Kidney capillary endothelial cell (primary cell): Measurements from ENCODE around the gene ZC3HAV1L.
A peak's percentile ranks its signal among the peaks of the same experiment; 100 is the strongest.
"Not testable (repeated sequence)": the region's sequence is repeated elsewhere in the genome, so short reads cannot be mapped to it uniquely, and the experiment has no call there.

Experiments used
- DNase-seq: peaks from one replicate; pipeline ENCODE4 v3.0.0-alpha.2; 2018; ENCODE audit warnings: low spot score

Gene ZC3HAV1L, protein sequence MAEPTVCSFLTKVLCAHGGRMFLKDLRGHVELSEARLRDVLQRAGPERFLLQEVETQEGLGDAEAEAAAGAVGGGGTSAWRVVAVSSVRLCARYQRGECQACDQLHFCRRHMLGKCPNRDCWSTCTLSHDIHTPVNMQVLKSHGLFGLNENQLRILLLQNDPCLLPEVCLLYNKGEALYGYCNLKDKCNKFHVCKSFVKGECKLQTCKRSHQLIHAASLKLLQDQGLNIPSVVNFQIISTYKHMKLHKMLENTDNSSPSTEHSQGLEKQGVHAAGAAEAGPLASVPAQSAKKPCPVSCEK

DNA sequence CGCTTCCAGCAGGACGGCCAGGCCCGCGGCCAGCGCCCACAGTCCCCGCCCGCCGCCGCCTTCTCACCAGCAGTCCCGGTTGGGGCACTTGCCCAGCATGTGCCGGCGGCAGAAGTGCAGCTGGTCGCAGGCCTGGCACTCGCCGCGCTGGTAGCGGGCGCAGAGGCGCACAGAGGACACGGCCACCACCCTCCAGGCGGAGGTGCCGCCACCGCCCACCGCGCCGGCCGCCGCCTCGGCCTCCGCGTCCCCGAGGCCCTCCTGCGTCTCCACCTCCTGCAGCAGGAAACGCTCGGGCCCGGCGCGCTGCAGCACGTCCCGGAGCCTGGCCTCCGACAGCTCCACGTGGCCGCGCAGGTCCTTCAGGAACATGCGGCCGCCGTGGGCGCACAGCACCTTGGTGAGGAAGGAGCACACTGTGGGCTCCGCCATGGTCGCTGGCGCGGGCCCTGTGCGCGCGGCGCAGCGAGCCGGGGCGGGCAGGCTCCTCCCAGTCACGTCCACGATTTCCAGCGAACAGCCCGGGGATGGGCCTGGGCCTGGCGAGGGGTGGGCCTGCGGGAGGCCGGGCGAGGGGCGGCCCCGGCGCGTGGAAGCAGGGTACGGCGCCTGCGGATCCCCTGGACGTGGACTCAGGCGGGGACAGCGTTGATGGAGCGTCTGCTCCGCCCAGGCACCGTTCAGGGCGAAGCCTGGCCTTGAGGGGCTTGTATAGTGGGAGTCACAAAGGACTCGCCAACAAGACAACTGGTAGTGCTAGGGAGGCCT is at the start of gene ZC3HAV1L:
Gene ZC3HAV1L, minus strand, starts transcription at position 457 of the 768 bp plus-strand sequence. Its CDS starts 25 bp downstream, at position 432.
- peak; percentile 33 for DNase-seq

DNA sequence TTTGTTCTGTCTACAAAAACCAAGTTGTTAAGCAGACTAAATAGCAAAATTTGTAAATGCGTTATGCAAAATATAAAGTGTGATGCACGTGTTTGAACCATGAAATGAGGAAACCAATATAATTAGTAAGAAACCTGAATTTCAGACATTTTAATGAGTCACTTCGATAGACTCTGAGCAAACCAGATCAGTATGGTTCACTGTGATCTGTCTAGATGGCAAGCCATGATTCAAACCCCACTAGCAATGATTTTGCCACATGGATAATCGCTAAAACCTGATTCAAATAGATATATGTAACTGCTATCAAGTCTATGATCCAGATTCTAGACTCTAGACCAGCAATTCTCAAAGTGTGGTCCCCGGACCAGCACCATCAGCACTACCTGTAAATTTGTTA is 48.9 kb upstream of the ZC3HAV1L start:
- no peak for DNase-seq

DNA sequence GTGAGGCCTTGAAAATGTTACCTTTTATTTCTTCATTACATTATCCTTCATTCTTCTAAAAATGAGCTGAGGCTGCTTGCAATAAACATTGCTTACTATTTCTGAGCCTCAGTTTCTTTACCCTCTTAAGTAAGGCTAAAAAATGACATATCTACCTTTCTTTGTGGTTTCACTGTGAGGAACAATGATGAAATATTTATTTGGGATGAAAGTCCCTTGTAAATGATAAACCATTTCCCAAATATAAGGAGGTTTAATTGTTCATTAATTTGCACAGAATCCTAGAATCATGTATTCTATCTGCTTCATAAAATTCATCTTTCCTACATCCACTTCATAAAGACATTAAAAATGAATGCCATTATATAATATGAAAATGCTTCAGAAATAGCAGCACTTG is 45.7 kb upstream of the ZC3HAV1L start:
- DNase-seq: no peak

DNA sequence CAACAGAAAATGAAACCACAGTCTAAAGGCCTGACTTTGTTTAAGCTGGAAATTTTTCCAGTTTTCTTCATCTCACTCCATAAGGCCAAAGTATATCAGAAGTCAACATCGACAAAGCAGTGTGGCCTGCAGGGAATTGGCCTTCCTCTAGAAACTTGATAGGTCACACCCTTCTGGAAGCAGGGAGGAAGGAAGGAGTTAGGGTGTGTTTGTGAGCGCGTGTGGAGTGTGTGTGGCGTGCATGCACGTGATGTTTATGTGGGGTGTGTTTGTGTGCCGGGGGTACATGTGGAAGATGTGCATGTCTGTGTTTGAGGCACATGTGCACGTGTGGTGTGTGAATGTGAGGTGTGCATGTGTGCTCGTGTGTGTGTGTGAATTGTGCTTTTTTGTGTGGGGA is 45.1 kb upstream of the ZC3HAV1L start:
- no peak for DNase-seq

DNA sequence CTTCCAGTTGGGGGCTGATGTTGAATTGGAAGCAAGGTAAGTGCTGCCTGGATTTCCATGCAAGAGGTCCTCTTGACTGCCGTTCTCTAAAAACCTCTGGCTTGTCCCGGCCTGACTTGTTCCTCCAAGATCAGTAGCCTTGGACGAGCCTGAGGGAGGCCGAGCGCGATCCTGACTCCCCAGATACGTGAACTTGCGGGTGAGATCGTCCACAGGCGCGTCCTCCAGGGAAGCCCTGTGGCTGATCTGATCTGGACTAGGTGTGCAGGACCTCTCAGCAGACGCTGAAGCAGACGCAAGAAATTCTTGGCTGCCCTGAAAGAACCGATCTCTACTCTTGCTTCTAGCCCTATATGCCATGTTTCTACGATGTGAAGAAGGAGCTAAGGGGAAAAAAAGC is 44.0 kb upstream of the ZC3HAV1L start:
- no peak for DNase-seq

DNA sequence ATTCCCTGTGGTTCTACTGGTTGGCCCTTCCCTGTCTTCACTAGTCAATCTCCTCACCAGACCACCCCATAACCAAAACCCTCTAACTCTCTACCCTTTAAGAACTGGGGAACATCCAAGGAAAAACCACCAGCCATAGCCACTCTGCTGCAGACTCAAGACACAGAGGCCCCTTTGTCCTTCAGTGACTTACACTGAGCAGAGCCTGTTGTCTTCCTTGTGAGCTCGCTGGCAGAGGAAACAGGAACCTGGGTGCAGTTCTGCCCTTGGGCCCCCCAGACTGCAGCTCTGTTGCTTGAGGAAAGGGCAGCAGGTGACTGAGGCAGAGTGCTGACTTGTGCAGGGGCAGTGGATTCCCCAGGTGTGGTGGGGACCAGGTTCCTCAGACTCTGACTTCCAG is 43.1 kb upstream of the ZC3HAV1L start:
- DNase-seq: no peak

DNA sequence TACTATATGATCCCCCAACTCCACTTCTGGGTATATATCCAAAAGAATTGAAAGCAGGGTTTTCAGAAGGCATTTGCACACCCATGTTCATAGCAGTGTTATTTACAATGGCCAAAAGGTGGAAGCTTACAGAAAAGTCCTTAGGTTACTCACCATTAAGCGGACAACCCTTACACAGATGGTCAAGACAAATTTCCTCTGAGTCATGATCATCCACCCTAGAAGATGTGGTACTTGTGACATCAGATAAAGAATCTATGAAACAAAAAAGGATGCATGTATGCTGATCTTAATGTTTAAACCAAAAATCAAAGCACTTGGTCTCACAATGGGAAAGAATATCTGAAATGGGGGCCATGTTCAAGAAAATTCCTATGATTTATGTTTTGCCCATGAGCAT is 42.6 kb upstream of the ZC3HAV1L start:
- DNase-seq: peak; percentile 42

DNA sequence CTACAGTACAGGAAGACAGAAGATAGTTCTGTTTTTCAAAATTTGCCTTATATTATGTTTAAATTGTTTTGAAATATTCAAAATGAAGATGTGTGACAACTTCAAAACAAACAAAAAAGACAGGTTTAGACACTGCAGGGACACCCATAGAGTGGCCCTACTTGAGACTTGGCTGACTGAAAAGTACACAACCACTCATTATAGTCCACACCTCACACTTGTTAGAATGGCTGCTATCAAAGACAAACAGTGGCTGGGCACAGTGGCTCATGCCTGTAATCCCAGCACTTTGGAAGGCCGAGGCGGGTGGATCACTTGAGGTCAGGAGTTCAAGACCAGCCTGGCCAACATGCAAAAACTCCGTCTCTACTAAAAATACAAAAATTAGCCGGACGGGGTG is 41.9 kb upstream of the ZC3HAV1L start:
- DNase-seq: not testable (repeated sequence)

DNA sequence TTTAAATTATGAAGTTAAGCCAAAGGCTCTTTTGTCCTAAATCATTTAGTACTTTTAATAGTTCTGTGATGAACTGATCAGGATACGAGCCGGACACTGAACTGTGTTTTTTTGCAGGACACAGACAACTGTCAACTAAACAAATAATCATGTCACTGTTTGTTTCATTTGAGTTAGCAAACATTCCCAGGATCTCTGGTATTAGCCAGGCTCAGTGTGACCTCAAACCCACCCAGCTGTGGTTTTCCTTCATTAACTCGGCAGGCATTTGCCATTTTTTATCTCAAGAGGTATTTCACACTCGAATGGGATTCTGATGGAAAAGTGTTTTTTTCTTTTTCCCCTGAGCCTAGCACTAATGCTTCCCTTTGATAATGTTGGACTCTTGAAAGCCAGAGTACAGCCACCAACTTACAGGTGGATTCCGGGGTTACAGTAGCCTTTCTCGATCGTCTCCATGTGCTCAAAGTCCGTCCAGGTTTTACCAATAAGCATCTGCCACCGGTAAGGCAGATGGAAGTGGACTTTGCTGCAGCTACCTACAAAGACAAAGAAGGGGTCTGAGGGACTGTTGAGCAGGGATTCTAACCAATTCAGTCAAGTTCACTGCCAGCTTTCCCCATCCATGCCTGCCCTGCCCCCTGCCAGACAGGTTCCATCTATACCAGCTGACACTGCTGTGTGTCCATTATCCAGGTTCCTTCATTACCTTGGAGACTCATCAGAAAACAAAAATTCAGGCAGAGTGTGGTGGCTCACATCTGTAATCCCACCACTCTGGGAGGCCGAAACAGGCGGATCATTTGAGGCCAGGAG is 40.2 kb upstream of the ZC3HAV1L start:
- DNase-seq: no peak

DNA sequence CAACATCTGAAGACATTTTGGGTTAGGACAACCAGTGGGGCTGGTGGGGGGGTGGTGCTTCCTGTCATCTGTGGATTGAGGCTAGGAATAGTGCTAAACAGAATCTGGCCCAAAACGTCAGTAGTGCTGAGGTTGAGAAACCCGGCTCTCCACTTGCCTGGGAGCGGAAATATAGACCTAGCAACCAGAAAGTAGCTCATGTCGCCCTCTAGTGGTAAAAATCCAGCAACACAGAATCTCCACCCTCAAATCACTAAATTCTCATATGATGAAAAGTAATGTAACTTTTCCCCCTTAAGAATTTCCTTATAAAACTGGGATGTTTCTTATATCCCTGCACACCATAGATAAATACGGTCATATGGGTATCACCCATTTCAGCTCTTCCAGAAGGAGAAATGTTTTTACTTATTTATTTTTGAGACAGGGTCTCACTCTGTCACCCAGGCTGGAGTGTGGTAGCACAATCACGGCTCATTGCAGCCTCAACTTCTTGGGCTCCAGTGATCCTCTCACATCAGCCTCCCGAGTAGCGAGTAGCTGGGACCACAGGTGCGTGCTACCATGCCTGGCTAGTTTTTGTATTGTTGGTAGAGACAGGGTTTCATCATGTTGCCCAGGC is 39.3 kb upstream of the ZC3HAV1L start:
- DNase-seq: peak; percentile 71

DNA sequence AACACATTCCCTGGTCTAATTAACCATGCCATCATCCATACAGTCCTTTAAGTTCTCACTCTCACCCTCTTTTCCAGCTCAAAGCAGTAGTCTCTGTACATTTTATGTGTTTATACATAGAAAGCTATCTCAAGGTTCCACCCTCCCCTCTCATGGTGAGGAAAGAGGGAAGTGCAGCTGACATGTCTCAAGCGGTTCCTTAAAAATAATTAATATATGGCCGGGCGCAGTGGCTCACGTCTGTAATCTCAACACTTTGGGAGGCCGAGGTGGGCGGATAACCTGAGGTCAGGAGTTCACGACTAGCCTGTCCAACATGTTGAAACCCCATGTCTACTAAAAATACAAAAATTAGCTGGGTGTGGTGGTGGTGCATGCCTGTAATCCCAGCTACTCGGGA is 37.0 kb upstream of the ZC3HAV1L start:
- DNase-seq: no peak

DNA sequence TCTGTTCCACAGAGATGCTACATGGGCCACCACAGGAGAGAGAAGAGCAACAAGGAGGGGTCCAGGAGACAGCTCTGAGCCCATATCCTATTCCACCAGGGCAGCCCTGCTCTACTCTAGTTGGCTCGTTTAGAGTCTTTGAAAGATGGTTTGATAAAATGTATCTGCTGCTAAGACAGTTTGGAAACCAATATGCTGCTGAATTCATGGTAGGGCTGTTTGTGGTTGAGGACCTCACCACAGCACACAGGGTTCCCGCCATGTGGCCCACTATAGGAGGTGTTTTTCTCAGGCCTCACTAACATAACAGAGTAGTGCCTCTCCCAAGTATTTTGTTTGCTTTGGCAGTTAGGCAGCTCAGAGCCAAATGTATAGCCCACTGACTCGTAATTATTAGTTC is 35.8 kb upstream of the ZC3HAV1L start:
- DNase-seq: no peak

DNA sequence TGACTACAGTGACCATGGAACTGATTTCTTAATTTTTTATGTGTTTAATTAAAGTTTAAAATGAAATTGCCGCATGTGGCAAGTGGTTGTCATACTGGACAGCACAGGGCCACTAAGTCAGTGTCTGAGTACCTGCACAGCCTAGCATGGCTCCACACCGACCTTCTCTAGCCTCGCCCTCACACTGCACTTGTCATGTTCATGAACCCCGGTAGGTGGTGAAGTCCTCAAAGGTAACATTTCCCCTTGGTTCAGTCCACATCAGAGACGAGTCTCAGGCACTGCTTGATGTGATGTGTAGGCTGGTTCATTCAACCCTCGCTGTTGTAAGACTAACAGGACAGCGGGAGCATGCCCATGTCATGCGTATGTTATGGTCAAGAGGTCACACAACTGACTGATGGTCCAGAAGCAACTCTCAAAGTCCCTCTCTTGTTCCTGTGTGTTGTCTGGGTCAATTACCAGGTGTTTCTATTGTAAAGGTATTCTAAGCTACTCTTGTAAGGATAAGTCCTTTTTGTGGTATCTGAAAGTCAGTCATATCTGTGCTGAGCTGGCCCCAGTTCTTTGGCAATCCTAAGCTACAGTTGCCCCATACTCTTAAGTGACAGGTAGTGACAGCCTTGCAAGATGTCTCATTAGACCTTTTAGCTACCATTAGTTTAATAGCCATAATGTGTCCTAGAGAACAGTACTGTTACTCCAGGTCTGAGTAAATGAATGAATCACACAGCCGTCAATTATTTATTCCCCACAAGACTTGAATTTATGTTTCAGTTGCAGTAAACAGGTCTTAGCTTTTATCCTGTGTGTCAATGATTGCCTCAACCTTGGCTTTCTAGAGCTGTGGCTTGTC is 32.9 kb upstream of the ZC3HAV1L start:
- no peak for DNase-seq

DNA sequence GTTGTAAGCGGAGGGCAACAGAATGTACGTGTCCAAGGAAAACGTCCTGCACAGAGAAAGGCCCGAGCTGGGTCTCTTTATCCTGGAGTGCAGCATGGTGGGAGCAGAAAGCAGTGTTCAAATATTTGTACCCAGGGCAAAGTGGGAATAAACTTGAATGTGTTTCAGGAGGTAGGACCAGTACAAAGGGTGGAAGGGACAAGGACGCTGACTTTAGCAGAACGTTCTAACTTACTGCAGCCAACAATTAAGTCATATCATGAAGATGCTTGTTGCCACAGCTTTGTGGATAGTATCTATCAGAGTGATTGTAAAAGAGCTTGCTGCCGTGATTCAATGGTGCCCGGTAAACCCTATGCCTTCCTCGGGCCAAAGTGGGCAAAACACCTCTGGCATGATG is 30.5 kb upstream of the ZC3HAV1L start:
- no peak for DNase-seq

DNA sequence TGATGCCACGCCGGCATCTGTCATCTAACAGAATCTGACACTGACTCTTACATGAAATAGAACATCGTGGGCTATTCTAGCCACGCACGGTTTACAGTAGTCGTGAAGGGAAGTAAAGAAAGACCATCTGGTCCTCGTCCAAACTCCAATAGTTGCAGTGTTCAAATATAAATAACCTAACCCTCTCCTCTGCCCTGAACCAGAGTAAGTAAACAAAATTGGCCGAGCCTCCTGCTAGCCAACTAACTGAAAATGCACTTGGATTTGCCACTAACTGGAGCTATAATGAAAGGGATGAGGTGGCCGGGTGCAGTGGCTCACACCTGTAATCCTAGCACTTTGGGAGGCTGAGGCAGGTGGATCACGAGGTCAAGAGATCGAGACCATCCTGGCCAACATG is 29.5 kb upstream of the ZC3HAV1L start:
- no peak for DNase-seq

DNA sequence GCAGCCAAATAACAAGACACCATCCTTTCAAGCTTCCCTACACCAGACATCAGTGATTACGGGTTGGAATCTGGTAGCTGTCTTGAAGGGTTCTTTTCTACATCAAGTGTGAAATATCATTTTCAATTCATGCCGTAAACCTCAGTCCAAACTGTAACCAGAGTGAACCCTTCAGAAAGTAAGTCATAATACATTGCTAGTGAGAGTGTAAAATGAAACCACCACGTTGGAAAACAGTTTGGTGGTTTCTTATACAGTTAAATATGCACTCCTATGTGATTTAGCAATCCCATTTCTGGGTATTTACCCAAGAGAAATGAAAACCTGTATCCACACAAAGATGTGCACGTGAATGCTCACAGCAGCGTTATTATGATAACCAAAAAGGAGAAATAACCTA is 25.6 kb upstream of the ZC3HAV1L start:
- no peak for DNase-seq

DNA sequence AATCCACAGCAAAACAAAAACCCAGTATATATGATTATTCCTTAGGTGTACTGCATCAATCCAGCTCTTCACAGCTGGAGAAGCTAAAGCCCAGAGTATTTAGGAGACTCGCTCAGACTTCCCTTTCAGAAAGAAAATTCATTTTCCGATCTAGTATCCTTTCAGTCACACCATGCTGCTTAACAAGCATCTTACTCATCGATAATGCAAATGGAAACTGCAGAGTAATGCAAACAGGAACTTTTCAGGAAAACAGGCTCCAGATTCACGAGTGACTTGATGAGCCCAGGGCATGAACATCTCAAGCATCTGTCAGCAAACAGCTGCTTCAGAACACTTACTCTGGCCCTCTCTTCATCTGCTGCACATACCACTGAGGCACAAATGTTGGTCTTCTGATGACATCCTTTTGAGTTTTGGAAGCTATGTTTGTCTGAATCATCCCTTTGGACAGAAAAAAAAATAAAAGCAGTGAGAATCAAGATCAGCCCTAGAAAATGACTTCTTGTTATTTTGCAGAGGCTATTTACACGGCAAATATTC is 24.9 kb upstream of the ZC3HAV1L start:
- no peak for DNase-seq

DNA sequence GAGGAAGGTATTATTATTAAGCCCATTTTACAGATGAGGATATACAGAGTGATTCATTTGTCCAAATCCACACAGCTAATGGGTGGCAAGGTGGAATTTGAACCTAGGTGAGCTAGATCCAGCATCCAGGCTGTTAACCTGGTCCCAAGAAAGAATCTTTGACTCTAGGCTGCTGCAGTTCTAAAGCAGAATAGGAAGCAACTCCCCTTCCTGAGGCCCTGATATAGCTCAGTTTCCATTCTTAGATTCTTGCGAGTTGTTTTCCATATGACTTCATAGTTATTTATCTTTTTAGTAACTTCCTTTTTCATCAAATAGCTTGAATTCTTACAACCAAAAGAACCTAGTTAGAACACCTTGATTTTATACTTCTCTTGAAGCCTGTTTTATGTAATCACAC is 24.1 kb upstream of the ZC3HAV1L start:
- DNase-seq: no peak

DNA sequence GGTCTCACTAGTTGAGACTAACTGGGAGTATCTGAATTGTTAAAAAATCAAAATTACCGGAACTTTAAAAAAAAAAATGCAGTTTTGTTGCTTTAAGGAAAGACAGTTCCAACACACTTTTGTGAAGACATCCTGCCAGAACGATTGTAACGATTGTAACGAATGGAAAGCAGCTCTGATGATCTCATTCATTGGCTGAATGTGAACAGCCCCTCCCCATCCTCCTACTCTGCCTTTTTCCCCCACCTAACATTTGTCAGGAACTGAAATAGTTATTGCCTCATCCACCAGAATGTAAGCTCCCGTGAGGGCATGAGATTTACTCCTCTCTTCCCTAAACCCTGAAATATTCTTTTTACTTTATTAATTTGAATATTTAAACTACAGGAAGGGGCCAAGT is 23.1 kb upstream of the ZC3HAV1L start:
- peak; percentile 70 for DNase-seq

DNA sequence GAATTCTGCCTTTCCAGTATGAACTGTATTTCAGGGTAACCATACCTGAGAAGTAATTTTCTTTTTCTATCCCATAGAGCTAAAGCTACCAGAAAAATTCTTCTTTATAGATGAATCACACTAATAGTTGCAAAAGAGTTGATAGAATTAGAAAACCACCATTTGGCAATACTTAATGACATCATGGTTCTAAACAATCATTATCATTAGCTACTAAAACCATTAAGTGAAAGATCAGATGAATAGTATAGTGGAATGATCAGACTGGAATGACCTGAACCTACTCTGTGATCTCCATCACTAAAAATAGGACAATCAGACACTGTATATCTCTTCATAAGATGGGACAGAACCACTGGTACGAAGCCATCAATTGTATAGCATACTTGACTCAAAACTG is 19.8 kb upstream of the ZC3HAV1L start:
- no peak for DNase-seq

DNA sequence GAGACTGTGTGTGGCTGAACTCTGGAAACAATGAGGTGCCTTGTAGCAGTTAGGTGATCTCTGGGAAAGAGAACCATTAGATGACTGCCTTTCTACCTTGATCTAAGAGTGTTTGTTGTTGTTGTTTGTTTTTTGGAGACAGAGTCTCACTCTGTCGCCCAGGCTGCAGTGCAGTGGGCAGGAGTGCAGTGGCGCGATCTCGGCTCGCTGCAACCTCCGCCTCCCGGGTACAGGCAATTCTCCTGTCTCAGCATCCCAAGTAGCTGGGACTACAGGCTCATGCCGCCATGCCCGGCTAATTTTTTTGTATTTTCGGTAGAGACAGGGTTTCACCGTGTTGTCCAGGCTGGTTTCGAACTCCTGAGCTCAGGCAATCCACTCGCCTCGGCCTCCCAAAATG is 18.8 kb upstream of the ZC3HAV1L start:
- not testable (repeated sequence) for DNase-seq
